GM19438 (cell line): ENCODE results near the gene TMEM233.
"Not testable (repeated sequence)": the region's sequence is repeated elsewhere in the genome, so short reads cannot be mapped to it uniquely, and the experiment has no call there.

Source experiments
- ATAC-seq: cut with Tn5 transposase; IDR thresholded peaks from one replicate; pipeline ENCODE4 v1.9.1; 2021; ENCODE audit warnings: low read depth; ENCODE audit not compliant: unreplicated experiment

TMEM233 gene

DNA sequence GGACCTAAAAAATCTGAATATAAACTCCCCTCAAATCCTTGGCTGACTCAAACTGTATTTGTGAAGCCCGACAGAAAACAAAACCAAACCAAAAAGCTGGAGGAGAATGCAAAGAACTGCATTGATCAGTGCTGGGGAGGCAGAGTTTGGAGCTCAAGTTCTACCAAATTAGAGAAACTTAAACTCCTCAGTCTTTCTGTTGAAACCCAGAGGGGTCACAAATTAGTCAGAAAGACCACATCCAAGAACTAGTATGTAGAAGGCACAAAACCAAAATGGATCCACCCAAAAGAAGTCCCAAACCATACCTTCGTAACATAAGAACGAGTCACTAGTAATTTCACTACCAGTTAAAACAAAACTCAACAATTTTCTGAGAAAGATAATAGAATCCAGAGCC, 59.1 kb downstream of the TMEM233 start:
- ATAC-seq, result no peak

- ATAC-seq, result not testable (repeated sequence)
Observed at GRCh38 chr12:119657001-119657400, 63.4 kb downstream of the TMEM233 start.

DNA sequence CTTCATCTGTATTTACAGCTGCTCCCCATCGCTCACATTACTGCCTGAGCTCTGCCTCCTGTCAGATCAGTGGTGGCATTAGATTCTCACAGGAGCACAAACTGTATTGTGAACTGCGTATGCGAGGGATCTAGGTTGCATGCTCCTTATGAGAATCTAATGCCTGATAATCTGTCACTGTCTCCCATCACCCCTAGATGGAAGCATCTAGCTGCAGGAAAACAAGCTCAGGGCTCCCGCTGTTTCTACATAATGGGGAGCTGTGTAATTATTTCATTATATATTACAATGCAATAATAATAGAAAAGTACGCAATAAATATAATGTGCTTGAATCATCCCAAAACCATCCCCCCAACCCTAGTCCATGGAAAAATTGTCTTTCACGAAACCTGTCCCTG, 64.6 kb downstream of the TMEM233 start:
- ATAC-seq, result not testable (repeated sequence)

DNA sequence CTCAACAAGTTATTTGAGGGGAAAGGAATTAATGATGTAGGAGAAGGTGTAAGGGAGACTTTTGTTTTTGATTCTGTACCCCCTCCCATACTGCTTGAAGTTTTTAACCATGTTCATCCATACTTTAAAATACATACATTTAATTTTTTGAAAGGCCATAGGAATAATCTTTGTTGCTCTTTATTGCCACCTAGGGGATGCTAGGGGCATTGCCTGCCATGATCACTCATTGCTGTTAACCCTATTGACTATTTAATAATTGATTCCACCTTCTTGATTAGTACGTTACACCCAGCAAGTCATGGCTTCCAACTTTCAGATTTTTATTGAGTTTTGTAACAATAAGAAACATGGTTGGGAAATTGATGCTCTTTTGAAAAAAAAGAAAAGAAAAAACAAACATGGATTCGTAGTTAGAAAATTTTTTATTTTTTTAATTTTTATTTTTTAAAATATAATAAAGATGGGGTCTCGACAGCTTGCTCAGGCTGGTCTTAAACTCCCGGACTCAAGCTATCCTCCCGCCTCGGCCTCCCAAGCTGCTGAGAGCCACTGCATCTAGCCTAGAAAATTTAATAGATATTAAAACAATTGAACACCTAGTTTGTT, 65.8 kb downstream of the TMEM233 start:
- no peak for ATAC-seq

DNA sequence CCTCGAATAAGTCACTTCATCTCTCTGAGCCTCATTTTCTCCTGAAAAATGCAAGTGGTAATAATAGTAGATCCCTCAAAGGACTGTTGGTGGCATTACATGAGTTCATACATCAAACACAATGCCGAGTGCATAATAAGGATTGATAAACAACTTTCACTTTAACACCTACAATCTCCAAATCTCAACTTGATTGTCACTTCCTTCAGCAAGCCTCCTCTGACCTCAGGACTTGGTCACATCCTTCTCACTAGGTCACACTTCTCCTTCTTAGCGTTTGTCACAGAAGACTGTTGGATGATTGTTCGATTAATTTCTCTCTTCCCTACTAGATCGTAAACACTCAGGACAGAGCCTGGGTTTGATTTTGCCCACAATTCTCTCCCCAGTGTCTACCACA, 66.5 kb downstream of the TMEM233 start:
- no peak for ATAC-seq

DNA sequence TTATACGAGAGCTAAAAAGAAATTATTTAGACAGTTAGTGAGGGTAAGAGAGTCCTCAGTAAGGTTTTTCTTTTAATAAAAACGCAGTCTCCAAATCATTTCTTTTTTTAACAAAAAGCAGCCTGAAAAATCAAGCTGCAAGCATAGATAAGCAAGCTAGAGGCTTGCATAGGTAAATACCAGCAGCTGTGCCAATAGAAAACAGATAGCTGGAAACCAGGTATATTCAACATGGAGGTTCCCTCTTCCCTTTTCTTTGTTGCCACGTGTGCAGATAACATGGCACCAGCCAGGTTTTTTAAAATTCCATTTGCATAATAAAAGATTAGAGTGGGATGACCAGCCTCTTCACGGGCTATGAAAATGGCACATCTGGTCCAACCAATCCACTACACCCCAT, 68.3 kb downstream of the TMEM233 start:
- ATAC-seq, result no peak

GRCh38 chr12:119664642-119665041, 71.1 kb downstream of the TMEM233 start:
- no peak for ATAC-seq

- ATAC-seq, result no peak
Observed at GRCh38 chr12:119665164-119665929, 71.8 kb downstream of the TMEM233 start.

DNA sequence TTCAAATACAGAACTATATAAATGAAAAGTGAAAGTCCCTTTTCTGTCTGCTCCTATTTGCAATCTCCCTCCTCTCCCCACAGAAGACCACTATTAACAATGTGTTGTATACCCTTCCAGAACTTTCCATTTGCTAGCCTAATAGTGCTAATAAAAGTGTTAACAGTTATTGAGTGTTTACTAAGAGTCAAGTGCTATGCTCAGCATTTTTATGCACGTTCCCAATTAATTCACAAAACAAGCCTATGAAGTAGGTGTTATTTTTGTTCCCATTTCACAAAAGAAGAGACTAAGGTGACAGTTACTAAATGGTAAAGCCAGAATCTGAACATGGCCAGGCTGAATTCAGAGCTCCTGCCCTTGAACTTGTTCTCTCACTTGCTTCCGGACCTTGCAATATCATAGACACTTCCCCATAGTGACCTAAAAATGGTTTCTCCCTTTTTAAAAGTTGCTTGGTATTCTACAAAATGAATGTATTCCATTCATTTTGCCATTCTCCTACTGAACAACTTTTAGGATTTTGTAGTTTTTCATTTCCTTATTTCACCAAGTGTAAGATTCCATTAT, 72.7 kb downstream of the TMEM233 start:
- ATAC-seq, result no peak

GRCh38 chr12:119666900-119667576, 73.5 kb downstream of the TMEM233 start:
- no peak for ATAC-seq

- ATAC-seq, result peak; percentile 95
Observed at GRCh38 chr12:119667577-119668323, 74.2 kb downstream of the TMEM233 start, which contains the start of gene PRKAB1. Gene PRKAB1 (plus strand): TSS chr12:119668133. CDS start chr12:119668245, 112 bp downstream.

DNA sequence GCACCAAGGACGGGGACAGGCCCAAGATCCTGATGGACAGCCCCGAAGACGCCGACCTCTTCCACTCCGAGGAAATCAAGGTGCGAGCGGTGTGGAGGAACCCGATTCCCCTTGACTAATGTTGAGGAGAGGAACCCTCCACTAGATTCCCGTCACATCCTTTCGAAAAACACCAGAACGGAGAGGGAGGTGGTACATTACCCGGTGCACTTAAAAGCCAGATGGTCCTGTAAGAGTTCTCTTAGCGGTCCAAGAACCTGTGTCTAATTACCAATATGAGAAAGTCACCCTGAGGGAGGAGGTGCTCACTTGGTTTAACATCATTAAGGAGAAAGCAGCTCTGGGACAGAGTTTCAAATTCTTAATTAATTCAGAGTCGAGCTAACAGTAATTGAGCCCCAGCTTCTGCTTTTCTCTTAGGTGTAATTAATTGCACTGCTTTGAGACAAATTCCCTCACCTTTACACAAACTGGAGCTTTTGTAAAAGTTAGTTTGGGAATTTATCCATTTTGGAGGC, 74.8 kb downstream of the TMEM233 start:
- ATAC-seq, result no peak

DNA sequence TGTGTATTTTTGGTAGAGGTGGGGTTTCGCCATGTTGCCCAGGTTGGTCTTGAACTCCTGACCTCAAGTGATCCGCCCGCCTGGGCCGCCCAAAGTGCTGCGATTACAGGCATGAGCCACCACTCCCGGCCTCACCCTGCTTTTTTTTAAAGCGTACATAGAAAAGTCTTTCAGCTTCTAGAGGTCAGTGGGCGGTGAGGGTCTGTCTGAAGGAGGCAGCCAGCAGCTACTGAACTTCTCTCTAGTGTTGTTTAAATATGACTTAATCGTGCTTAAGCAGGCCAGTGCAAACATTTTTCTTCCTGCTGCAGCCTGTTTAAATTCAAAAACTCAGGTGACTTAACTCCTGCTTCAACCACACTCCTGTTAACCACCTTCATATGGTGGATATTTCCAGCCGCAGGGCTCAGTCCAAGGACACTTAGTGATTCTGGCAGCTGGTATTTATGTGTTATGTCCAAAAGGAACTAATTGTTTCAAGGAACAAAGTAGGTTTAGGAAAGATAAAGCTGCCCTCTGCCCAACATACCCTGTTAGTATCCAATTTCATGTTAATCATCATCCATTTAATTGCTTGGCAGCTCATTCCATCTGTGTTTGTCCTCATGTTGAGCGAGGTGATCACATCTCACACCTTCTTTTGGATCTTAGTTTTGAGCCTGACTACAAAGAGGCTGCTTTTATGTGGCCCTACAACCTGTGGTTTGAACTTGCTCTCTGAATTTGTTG, 76.3 kb downstream of the TMEM233 start:
- ATAC-seq, result no peak

DNA sequence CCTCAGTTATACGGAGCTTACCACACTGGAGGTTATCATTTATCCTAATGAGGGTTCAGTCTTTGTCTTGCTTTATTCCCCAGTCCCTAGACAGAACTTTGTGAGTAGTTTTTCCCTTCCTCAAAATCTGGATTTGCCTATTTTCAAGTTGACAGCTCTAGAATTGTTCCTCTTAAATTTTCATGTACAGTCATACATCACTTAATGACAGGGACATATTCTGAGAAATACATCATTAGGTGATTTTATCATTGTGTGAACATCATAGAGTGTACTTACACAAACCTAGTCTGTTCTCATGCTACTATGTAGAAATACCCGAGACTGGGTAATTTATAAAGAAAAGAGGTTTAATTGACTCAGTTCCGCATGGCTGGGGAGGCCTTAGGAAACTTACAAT, 77.5 kb downstream of the TMEM233 start:
- ATAC-seq, result no peak

DNA sequence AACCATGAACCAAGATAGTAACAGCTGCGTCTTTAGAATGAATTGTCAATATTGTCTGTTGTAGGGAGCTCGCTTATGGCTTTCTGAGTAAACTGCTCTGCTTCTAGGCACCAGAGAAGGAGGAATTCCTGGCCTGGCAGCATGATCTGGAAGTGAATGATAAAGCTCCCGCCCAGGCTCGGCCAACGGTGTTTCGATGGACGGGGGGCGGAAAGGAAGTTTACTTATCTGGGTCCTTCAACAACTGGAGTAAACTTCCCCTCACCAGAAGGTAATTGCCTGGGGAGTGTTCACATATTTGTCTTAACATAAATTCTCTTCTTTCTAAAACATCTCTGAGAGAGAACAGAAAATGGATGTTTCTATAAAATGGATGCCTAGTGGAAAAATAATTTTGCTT, 78.6 kb downstream of the TMEM233 start:
- ATAC-seq, result no peak

GRCh38 chr12:119673634-119674033, 80.1 kb downstream of the TMEM233 start:
- ATAC-seq, result no peak

- no peak for ATAC-seq
Observed at GRCh38 chr12:119674560-119674959, 81.0 kb downstream of the TMEM233 start.

DNA sequence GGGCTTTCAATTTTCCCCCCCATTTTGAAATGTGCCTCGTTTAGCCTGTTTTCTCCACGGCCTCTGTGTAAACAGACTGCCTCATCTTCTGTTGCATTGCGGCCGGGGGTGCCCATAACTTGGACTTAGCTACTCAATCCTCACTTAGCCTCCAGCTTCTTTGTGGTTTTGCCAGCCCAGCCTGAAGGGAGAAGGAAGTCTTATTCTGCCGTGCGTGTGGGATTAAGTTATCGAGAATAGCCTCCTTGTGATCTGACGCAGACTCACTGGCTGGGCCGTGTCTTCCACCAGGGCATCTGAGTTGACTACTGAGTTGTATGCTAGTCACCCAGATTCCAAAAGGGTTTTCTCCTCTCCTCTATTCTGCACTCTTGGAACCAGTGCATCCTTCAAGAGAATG, 82.4 kb downstream of the TMEM233 start:
- ATAC-seq, result no peak

DNA sequence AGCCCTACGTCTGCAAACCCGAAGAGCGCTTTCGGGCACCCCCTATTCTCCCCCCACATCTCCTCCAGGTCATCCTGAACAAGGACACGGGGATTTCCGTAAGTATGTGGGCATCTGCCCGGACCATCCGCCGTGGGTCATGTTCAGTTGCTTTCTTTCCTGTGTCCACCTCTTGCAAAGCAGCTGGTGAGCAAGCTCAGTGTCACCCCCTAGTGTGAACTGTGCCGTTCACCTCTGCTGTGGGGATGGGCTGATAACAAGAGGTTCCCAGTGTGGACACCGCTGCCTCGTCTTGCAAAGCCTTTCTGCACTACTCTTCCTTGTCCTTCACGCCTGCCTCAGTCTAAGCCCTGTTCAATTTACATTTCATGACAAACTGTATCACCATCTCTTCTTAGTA, 83.0 kb downstream of the TMEM233 start:
- ATAC-seq, result no peak

DNA sequence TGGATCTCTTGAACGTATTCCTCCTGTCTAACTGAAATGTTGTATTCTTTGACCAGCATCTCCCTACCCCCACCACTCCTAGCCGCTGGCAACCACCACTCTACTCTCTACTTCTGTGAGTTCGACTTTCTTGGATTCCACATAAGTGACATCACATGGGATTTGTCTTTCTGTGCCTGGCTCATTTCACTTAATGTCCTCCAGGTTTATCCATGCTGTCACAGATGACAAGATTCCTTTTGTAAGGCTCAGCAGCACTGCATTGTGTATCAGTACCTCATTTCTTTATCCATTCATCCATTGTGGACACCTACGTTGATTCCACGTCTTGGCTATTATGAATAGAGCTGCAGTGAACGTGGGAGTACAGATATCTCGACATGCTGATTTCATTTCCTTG, 84.9 kb downstream of the TMEM233 start:
- ATAC-seq, result no peak
